ENCODE measurements around the gene TBX4.

DNA sequence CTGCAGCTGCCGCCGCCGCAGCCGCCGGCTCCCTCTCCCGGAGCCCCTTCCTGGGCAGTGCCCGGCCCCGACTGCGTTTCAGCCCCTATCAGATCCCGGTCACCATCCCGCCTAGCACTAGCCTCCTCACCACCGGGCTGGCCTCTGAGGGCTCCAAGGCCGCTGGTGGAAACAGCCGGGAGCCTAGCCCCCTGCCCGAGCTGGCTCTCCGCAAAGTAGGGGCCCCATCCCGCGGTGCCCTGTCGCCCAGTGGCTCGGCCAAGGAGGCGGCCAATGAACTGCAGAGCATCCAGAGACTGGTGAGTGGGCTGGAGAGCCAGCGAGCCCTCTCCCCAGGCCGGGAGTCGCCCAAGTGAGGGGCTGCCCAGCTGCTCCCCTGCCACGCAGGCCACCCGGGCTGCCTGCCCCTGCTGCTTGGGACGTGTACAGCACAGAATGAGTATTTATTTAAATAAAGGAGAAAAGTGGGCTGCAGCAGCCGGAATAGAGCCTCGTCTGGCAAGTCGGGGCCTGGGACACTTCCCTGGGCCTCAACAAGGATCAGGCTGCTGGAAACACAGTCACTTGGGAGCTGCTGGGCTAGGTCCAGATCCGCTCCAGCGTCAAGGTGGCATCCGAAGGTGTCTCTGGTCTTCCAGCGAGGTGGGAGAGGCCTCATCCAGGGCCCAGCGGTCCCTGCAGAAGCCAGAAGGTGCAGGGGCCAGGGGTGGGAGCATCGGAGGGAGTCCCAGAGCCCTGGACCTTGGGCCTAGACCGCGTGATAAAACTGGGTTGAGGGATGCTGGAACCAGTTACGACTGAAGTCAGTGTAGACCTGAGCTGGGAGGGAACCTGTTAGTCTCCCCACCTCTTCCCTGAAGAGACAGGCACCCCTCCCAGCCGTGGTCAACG lies 43.8 kb upstream of the TBX4 start:
- TF ChIP-seq EP300 (IDR thresholded peaks at IDR 0.05) (no peak), CTCF (IDR thresholded peaks at IDR 0.05) (no peak)
